ENCODE results near the gene PPM1K.

DNA sequence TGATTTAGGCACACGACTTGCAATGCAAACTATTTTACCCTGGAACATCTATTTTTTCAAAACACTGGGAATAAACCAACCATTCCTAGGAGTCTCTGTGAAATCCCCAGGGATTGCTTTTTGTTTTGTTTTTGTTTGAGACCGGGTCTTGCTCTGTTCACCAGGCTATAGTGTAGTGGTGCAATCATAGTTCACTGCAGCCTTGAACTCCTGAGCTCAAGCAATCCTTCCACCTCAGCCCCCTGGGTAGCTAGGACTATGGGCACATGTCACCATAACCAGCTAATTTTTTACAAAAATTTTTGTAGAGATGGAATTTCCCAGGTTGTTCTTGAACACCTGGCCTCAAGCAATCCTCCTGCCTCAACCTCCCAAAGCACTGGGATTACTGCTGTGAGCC lies 37.8 kb downstream of the PPM1K start:
- TF ChIP-seq, protein P1, sequence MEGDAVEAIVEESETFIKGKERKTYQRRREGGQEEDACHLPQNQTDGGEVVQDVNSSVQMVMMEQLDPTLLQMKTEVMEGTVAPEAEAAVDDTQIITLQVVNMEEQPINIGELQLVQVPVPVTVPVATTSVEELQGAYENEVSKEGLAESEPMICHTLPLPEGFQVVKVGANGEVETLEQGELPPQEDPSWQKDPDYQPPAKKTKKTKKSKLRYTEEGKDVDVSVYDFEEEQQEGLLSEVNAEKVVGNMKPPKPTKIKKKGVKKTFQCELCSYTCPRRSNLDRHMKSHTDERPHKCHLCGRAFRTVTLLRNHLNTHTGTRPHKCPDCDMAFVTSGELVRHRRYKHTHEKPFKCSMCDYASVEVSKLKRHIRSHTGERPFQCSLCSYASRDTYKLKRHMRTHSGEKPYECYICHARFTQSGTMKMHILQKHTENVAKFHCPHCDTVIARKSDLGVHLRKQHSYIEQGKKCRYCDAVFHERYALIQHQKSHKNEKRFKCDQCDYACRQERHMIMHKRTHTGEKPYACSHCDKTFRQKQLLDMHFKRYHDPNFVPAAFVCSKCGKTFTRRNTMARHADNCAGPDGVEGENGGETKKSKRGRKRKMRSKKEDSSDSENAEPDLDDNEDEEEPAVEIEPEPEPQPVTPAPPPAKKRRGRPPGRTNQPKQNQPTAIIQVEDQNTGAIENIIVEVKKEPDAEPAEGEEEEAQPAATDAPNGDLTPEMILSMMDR (conservative IDR thresholded peaks at IDR 0.05; ENCODE audit: low read length): no peak
- no peak for TF ChIP-seq EZH2phosphoT487 (IDR thresholded peaks at IDR 0.05; ENCODE audit: borderline replicate concordance, low read depth, low read length)
